ENCODE measurements around the gene MED12L.
"Not testable (repeated sequence)": the region's sequence is repeated elsewhere in the genome, so short reads cannot be mapped to it uniquely, and the experiment has no call there.

The MED12L gene

GRCh38 chr3:151230646-151231045 lies 145.2 kb downstream of the MED12L start:
- DNase-seq (ENCODE audit: low read depth) = no peak
- no peak for TF ChIP-seq CTCF (conservative IDR thresholded peaks at IDR 0.05; ENCODE audit: low read depth, low read length)
- no peak overlapping the region for H3K4me3 ChIP-seq (ENCODE audit: low read depth, low read length)

- not testable (repeated sequence) for DNase-seq (ENCODE audit: low read depth); H3K4me3 ChIP-seq (ENCODE audit: low read depth, low read length)
Observed at GRCh38 chr3:151232403-151232802, 146.9 kb downstream of the MED12L start.

GRCh38 chr3:151232991-151233390 lies 147.5 kb downstream of the MED12L start:
- no peak overlapping the region for H3K4me3 ChIP-seq (ENCODE audit: low read depth, low read length)
- no peak for TF ChIP-seq CTCF (conservative IDR thresholded peaks at IDR 0.05; ENCODE audit: low read depth, low read length)
- no peak for DNase-seq (ENCODE audit: low read depth)

GRCh38 chr3:151234825-151235224 lies 149.4 kb downstream of the MED12L start:
- no peak for DNase-seq (ENCODE audit: low read depth)
- no peak overlapping the region for H3K4me3 ChIP-seq (ENCODE audit: low read depth, low read length)
- no peak for TF ChIP-seq CTCF (conservative IDR thresholded peaks at IDR 0.05; ENCODE audit: low read depth, low read length)

GRCh38 chr3:151236316-151236715 lies 150.9 kb downstream of the MED12L start:
- no peak overlapping the region for H3K4me3 ChIP-seq (ENCODE audit: low read depth, low read length)
- no peak for DNase-seq (ENCODE audit: low read depth)
- no peak for TF ChIP-seq CTCF (conservative IDR thresholded peaks at IDR 0.05; ENCODE audit: low read depth, low read length)

GRCh38 chr3:151236736-151237135 lies 151.3 kb downstream of the MED12L start:
- TF ChIP-seq CTCF (conservative IDR thresholded peaks at IDR 0.05; ENCODE audit: low read depth, low read length) = no peak
- H3K4me3 ChIP-seq (ENCODE audit: low read depth, low read length) = no peak overlapping the region
- DNase-seq (ENCODE audit: low read depth) = no peak

- DNase-seq (ENCODE audit: low read depth); H3K4me3 ChIP-seq (ENCODE audit: low read depth, low read length): not testable (repeated sequence)
Observed at GRCh38 chr3:151242006-151242405, 156.5 kb downstream of the MED12L start.

GRCh38 chr3:151248772-151249337 lies 163.4 kb downstream of the MED12L start:
- no peak for DNase-seq (ENCODE audit: low read depth)
- TF ChIP-seq CTCF (conservative IDR thresholded peaks at IDR 0.05; ENCODE audit: low read depth, low read length) = no peak
- no peak overlapping the region for H3K4me3 ChIP-seq (ENCODE audit: low read depth, low read length)

All from choroid plexus epithelial cell (primary cell).